Endothelial cell of umbilical vein (primary cell): ENCODE measurements around the gene LDLRAD4. TPM values are rescaled to one million over a fixed set of nuclear protein-coding genes. Genes with fewer than 3 reads are reported as not detected.

Source experiments
- BruUV-seq: library from RNA; stranded (reverse); fragments of 400-500 nt; replicated peaks from 2 replicates; lab custom pipeline; 2021; lab: Mats Ljungman, UMichigan
- CTCF ChIA-PET: fragments of 300-600, 350-600 bp; sonication (Branson Sonifier 250); formaldehyde crosslinking; loops from one replicate; lab custom pipeline; 2021; ENCODE audit warnings: antibody characterized with exemption, inconsistent platforms; lab: Charles Lee
- POLR2A ChIA-PET: fragments of 300-600, 350-600 bp; sonication (Branson Sonifier 250); formaldehyde crosslinking; loops from one replicate; lab custom pipeline; 2021; ENCODE audit warnings: antibody characterized with exemption, inconsistent platforms; lab: Charles Lee
- DNase-seq: peaks from one replicate; pipeline ENCODE4 v3.0.0-alpha.2; 2011; ENCODE audit warnings: low read depth, low spot score
- FAIRE-seq: peaks from 2 replicates; lab custom pipeline; 2011; peaks lifted over from hg19 to GRCh38; lab: Jason Lieb, UNC
- H2AFZ ChIP-seq: 2 replicates; pipeline ENCODE4 v1.6.0; 2012; ENCODE audit warnings: low read depth, low read length, control low read depth, inconsistent platforms
- H3K27ac ChIP-seq: 2 replicates; pipeline ENCODE4 v1.5.1; 2011; ENCODE audit warnings: low read depth, mild to moderate bottlenecking, control low read depth, low read length, moderate library complexity; ENCODE audit not compliant: insufficient read depth
- H3K27me3 ChIP-seq, 2 experiments: 2 replicates each; pipeline versions ENCODE4 v1.6.0 to v1.6.1; 2011; ENCODE audit warnings: low read length in 2 of 2, mixed read lengths in 1 of 2; ENCODE audit not compliant: control insufficient read depth in 2 of 2, insufficient read depth in 2 of 2
- H3K36me3 ChIP-seq, 2 experiments: 2 replicates in 1 of 2; 3 replicates in 1 of 2; pipeline ENCODE4 v1.5.1; 2011; ENCODE audit warnings: low read length in 2 of 2, mild to moderate bottlenecking in 1 of 2, moderate library complexity in 1 of 2; ENCODE audit not compliant: control insufficient read depth in 2 of 2, insufficient read depth in 2 of 2; ENCODE audit errors: extremely low read depth in 1 of 2
- H3K4me1 ChIP-seq: 3 replicates; pipeline ENCODE4 v1.5.1; 2011; ENCODE audit warnings: mild to moderate bottlenecking, low read length; ENCODE audit not compliant: control insufficient read depth, insufficient read depth; ENCODE audit errors: extremely low read depth
- H3K4me2 ChIP-seq: 2 replicates; pipeline ENCODE4 v1.6.1; 2011; ENCODE audit warnings: low read length, control low read depth, mixed read lengths; ENCODE audit not compliant: insufficient read depth
- H3K4me3 ChIP-seq, 3 experiments: fragments of 200-600 bp in 1 of 3; sonication (generic), shearing (Covaris generic) in 1 of 3; replicated peaks in 1 of 3; 2 replicates each; pipeline ENCODE4 v1.5.1; 2011 to 2016; ENCODE audit warnings: control low read depth in 3 of 3, low read length in 3 of 3, mild to moderate bottlenecking in 2 of 3, inconsistent platforms in 1 of 3, low read depth in 1 of 3, moderate library complexity in 1 of 3; ENCODE audit not compliant: insufficient read depth in 1 of 3
- H3K79me2 ChIP-seq: 2 replicates; pipeline ENCODE4 v1.6.0; 2012; ENCODE audit warnings: low read length, inconsistent platforms; ENCODE audit not compliant: control insufficient read depth, insufficient read depth
- H3K9ac ChIP-seq: replicated peaks from 2 replicates; pipeline ENCODE3; 2011; ENCODE audit warnings: low read length, control low read depth; ENCODE audit not compliant: insufficient read depth; ENCODE audit errors: extremely low read depth
- H3K9me1 ChIP-seq: replicated peaks from 3 replicates; pipeline ENCODE4 v1.6.0; 2011; ENCODE audit warnings: mild to moderate bottlenecking, low read length; ENCODE audit not compliant: control insufficient read depth, insufficient read depth; ENCODE audit errors: extremely low read depth
- H3K9me3 ChIP-seq: replicated peaks from 2 replicates; pipeline ENCODE4 v1.5.1; 2012; ENCODE audit warnings: low read length, inconsistent platforms; ENCODE audit not compliant: control insufficient read depth, insufficient read depth
- H4K20me1 ChIP-seq: replicated peaks from 2 replicates; pipeline ENCODE3; 2011; ENCODE audit warnings: mild to moderate bottlenecking, low read length; ENCODE audit not compliant: control insufficient read depth, insufficient read depth; ENCODE audit errors: extremely low read depth
- CTCF ChIP-seq, 2 donors: IDR thresholded peaks; 1 replicate in 1 of 2; 2 replicates in 1 of 2; pipeline ENCODE4 v1.5.1; 2011; ENCODE audit warnings: low read length in 2 of 2, mild to moderate bottlenecking in 2 of 2, moderate library complexity in 2 of 2, control low read depth in 1 of 2, inconsistent platforms in 1 of 2, low read depth in 1 of 2; ENCODE audit not compliant: insufficient read depth in 1 of 2; ENCODE audit errors: extremely low read depth in 1 of 2
- EZH2 ChIP-seq: IDR thresholded peaks from 2 replicates; pipeline ENCODE4 v1.6.1; 2012; ENCODE audit warnings: borderline replicate concordance, low read depth, mild to moderate bottlenecking, moderate library complexity, low read length, inconsistent platforms; ENCODE audit not compliant: severe bottlenecking
- JUN ChIP-seq: IDR thresholded peaks from 2 replicates; pipeline ENCODE4 v1.6.1; 2011; ENCODE audit warnings: borderline replicate concordance, low read depth; ENCODE audit not compliant: insufficient read length, insufficient read depth
- MYC ChIP-seq: IDR thresholded peaks from one replicate; pipeline ENCODE4 v1.6.1; 2011; ENCODE audit warnings: mild to moderate bottlenecking, low read depth, low read length
- POLR2AphosphoS5 ChIP-seq: IDR thresholded peaks from 2 replicates; pipeline ENCODE4 v1.6.1; 2012; ENCODE audit warnings: low read depth, mild to moderate bottlenecking, control low read depth, low read length, moderate library complexity; ENCODE audit not compliant: insufficient read depth
- dilution Hi-C: fragments of 300-500 bp; cut with MboI; formaldehyde crosslinking; loops from one replicate; pipeline ENCODE4 v1.15.0; 2019; ENCODE audit warnings: low sequenced_read_pairs; ENCODE audit not compliant: extremely low pct_ligation_motif_present
- intact Hi-C: fragments of 100-400 bp; cut with micrococcal nuclease; formaldehyde crosslinking; loops from one replicate; pipeline ENCODE4 v1.10.0; 2022
- polyA plus RNA-seq, 4 experiments: library from polyadenylated mRNA; depleted of rRNA in 3 of 4; stranded (reverse) in 3 of 4; unstranded in 1 of 4; fragments of >200 nt; gene quantifications; 2 replicates each; pipeline versions ENCODE4 v1.2.1 to v1.2.3, GENCODE V29; 2011 to 2012; ENCODE audit warnings: missing spikeins in 1 of 4
- total RNA-seq: library from RNA; stranded (reverse); gene quantifications from 2 replicates; pipeline ENCODE4 v1.2.3, GENCODE V29; 2021

The LDLRAD4 gene
- total and polyA plus RNA-seq, 2 donors (not counting 3 experiments of a cell fraction or from before 2014, with no cell fraction given), result 5.2 to 6.5 TPM

- no peak overlapping the region for H3K27ac ChIP-seq
- no peak overlapping the region for H3K4me3 ChIP-seq
- dilution Hi-C loops, result no loop called here
- no peak overlapping the region for H3K9ac ChIP-seq
- no peaks in the 10 kb centered on the region for H3K9me3 ChIP-seq
- intact Hi-C loops, result no loop called here
- FAIRE-seq (no peak), DNase-seq (peak; percentile 87)
- BruUV-seq, result no TSS peak
- H3K4me2 ChIP-seq, result no peak overlapping the region
- H4K20me1 ChIP-seq, result no peaks in the 10 kb centered on the region
- no peaks in the 10 kb centered on the region for H3K27me3 ChIP-seq
- CTCF ChIA-PET, result interaction anchor here (1.3 kb wide), 1 partner anchor 444 kb away, joined by 3 read pairs; no protein-coding TSS in a partner anchor
- H3K9me1 ChIP-seq, result no peaks in the 10 kb centered on the region
- H3K36me3 ChIP-seq, result peaks cover 0 to 2% of the 10 kb centered on the region in 2 experiments
- H3K4me1 ChIP-seq, result peaks cover 30% of the 10 kb centered on the region
- no peak overlapping the region for H2AFZ ChIP-seq
- TF ChIP-seq CTCF (IDR thresholded peaks at IDR 0.05; ENCODE audit: extremely low read depth in 1 of 2, insufficient read depth in 1 of 2, low read depth in 1 of 2, low read length in 2 of 2) (no peak), POLR2AphosphoS5 (no peak), JUN (no peak), MYC (no peak)
- POLR2A ChIA-PET, result no interaction called here
- H3K79me2 ChIP-seq, result no peaks in the 10 kb centered on the region
These were observed 441.9 kb downstream of the LDLRAD4 start for GRCh38 chr18:13660510-13660909.

GRCh38 chr18:13661051-13661778 is 442.7 kb downstream of the LDLRAD4 start:
- Histone ChIP-seq H4K20me1 (no peaks in the 10 kb centered on the region), H3K4me1 (peaks cover 30% of the 10 kb centered on the region), H2AFZ (no peak overlapping the region), H3K4me2 (no peak overlapping the region), H3K4me3 (no peak overlapping the region), H3K9ac (no peak overlapping the region), H3K9me3 (no peaks in the 10 kb centered on the region), H3K9me1 (no peaks in the 10 kb centered on the region), H3K27ac (no peak overlapping the region), H3K27me3 (no peaks in the 10 kb centered on the region), H3K79me2 (no peaks in the 10 kb centered on the region), H3K36me3 (peaks cover 0 to 2% of the 10 kb centered on the region in 2 experiments)
- intact Hi-C loops, result no loop called here
- dilution Hi-C loops, result no loop called here
- no peak for DNase-seq
- CTCF ChIA-PET, result no interaction called here
- FAIRE-seq, result no peak
- TF ChIP-seq EZH2, result no peak
- no TSS peak for BruUV-seq
- POLR2A ChIA-PET, result no interaction called here
